ENCODE data around the gene NTM.

Gene NTM

DNA sequence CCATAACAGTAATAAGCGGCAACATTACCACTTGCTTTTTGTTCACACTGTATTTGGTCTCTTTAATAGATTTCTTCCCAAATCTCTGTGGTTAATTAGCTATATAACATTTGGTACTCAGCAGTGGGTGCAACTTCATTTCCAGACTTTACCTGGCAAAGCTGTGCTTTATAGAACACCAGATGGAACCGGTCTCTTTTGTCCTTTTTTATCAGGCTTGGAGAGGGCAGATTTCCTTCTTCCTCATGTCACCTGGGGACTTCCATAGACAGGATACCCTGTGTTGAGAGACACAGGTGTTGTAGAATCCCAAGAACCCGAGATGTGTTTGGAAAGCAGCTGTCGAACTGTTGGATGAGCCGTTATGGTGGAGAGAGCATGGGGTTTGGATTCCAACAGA, 393.7 kb downstream of the NTM start:
- H3K27ac ChIP-seq (ENCODE audit: low read length, poor library complexity, severe bottlenecking), result no peak overlapping the region
- WGBS, result 80% methylated on average over 4 of the region's 5 CpGs
- H3K36me3 ChIP-seq (ENCODE audit: control insufficient read depth in 1 of 2, insufficient read depth in 2 of 2, low read depth in 1 of 2, low read length in 2 of 2), result no peaks in the 10 kb centered on the region
- no peak overlapping the region for H3K14ac ChIP-seq (ENCODE audit: low read length in 2 of 2)
- H4K8ac ChIP-seq (ENCODE audit: low read length), result no peak overlapping the region
- H2BK15ac ChIP-seq (ENCODE audit: low read depth, poor library complexity, severe bottlenecking), result no peak overlapping the region
- H3K9ac ChIP-seq (ENCODE audit: low read length), result no peak overlapping the region
- DNase-seq, result no peak
- H3K4ac ChIP-seq (ENCODE audit: low read depth in 1 of 2, low read length in 2 of 2), result no peak overlapping the region
- H3K9me3 ChIP-seq (ENCODE audit: control insufficient read depth, low read length), result no peaks in the 10 kb centered on the region
- H2AK5ac ChIP-seq (ENCODE audit: low read length, severe bottlenecking), result no peak overlapping the region
- no peak overlapping the region for H3K18ac ChIP-seq (ENCODE audit: low read depth in 1 of 2, low read length in 2 of 2)
- H3K4me3 ChIP-seq (ENCODE audit: insufficient read depth in 1 of 2, low read depth in 1 of 2, low read length in 2 of 2), result no peak overlapping the region
- H3K4me2 ChIP-seq (ENCODE audit: low read length, poor library complexity, severe bottlenecking), result no peak overlapping the region
- H2BK5ac ChIP-seq (ENCODE audit: low read depth, low read length, poor library complexity, severe bottlenecking), result no peak overlapping the region
- H2AFZ ChIP-seq (ENCODE audit: low read depth, low read length), result no peak overlapping the region
- H4K91ac ChIP-seq (ENCODE audit: low read length), result no peak overlapping the region
- no peak overlapping the region for H3K23ac ChIP-seq (ENCODE audit: low read length in 2 of 2)
- no peaks in the 10 kb centered on the region for H3K4me1 ChIP-seq (ENCODE audit: control insufficient read depth, insufficient read depth, low read depth, low read length)
- peaks cover 0 to 17% of the 10 kb centered on the region in 2 experiments for H3K27me3 ChIP-seq (ENCODE audit: control insufficient read depth in 1 of 2, insufficient read depth in 1 of 2, low read length in 2 of 2)
- H2BK12ac ChIP-seq (ENCODE audit: low read length in 2 of 2), result no peak overlapping the region
- H3K79me1 ChIP-seq (replicated peaks; ENCODE audit: low read length, poor library complexity, severe bottlenecking), result no peaks in the 10 kb centered on the region
- H2BK120ac ChIP-seq (ENCODE audit: low read depth, low read length), result no peak overlapping the region

DNA sequence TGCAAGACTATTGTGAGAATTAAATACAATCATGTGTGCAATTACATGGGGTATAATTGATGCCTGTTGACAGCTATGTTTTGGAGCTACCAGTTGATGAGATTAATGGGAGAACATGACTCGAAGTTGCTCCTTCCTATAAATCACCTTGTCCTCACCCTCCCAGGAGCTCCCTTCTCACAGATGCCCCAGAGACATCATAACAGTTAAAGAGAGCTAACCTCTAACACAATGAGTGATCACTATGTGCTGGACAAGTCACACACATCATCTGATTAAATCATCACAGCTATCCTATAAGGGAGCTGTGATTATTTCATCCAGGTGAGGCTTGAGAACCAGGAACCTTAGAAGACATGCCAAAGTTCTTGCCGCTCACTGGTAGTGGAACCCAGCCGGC, 394.2 kb downstream of the NTM start:
- no peak for DNase-seq
- Histone ChIP-seq H3K4ac (ENCODE audit: low read depth in 1 of 2, low read length in 2 of 2) (no peak overlapping the region), H3K4me1 (ENCODE audit: control insufficient read depth, insufficient read depth, low read depth, low read length) (no peaks in the 10 kb centered on the region), H3K23ac (ENCODE audit: low read length in 2 of 2) (no peak overlapping the region), H2BK120ac (ENCODE audit: low read depth, low read length) (no peak overlapping the region), H3K9me3 (ENCODE audit: control insufficient read depth, low read length) (no peaks in the 10 kb centered on the region), H3K27me3 (ENCODE audit: control insufficient read depth in 1 of 2, insufficient read depth in 1 of 2, low read length in 2 of 2) (peaks cover 0 to 18% of the 10 kb centered on the region in 2 experiments), H4K91ac (ENCODE audit: low read length) (no peak overlapping the region), H3K4me2 (ENCODE audit: low read length, poor library complexity, severe bottlenecking) (no peak overlapping the region), H3K27ac (ENCODE audit: low read length, poor library complexity, severe bottlenecking) (no peak overlapping the region), H2AFZ (ENCODE audit: low read depth, low read length) (no peak overlapping the region), H3K18ac (ENCODE audit: low read depth in 1 of 2, low read length in 2 of 2) (no peak overlapping the region), H2BK12ac (ENCODE audit: low read length in 2 of 2) (no peak overlapping the region), H3K4me3 (ENCODE audit: insufficient read depth in 1 of 2, low read depth in 1 of 2, low read length in 2 of 2) (no peak overlapping the region), H2BK15ac (ENCODE audit: low read depth, poor library complexity, severe bottlenecking) (no peak overlapping the region), H3K9ac (ENCODE audit: low read length) (no peak overlapping the region), H3K79me1 (replicated peaks; ENCODE audit: low read length, poor library complexity, severe bottlenecking) (no peaks in the 10 kb centered on the region), H3K36me3 (ENCODE audit: control insufficient read depth in 1 of 2, insufficient read depth in 2 of 2, low read depth in 1 of 2, low read length in 2 of 2) (no peaks in the 10 kb centered on the region), H4K8ac (ENCODE audit: low read length) (no peak overlapping the region), H2BK5ac (ENCODE audit: low read depth, low read length, poor library complexity, severe bottlenecking) (no peak overlapping the region), H3K14ac (ENCODE audit: low read length in 2 of 2) (no peak overlapping the region), H2AK5ac (ENCODE audit: low read length, severe bottlenecking) (no peak overlapping the region)
- 88% methylated on average over 3 of the region's 3 CpGs for WGBS

DNA sequence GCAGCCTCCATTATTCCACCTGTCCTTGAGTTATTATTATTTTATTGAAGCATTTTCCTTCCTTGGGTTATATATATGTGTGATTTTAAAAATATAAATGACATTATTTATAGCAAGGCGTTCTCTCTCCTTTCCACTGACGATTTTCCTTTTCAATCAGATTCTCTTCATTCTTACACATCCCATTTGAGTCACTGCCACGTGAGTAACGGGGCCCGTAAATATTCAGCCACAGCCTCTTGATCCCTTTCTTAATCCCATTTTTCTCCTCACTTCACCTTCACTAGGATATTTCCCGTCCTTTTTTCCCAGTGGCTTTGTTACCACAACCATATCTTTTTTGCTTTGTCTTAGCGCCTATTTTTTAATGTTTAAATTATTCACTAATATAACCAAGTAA, 396.2 kb downstream of the NTM start:
- no peak overlapping the region for H2BK12ac ChIP-seq (ENCODE audit: low read length in 2 of 2)
- H3K9ac ChIP-seq (ENCODE audit: low read length), result no peak overlapping the region
- no peak overlapping the region for H2BK120ac ChIP-seq (ENCODE audit: low read depth, low read length)
- H3K27me3 ChIP-seq (ENCODE audit: control insufficient read depth in 1 of 2, insufficient read depth in 1 of 2, low read length in 2 of 2), result peaks cover 0 to 31% of the 10 kb centered on the region in 2 experiments
- no peak overlapping the region for H3K4me2 ChIP-seq (ENCODE audit: low read length, poor library complexity, severe bottlenecking)
- no peak overlapping the region for H2AK5ac ChIP-seq (ENCODE audit: low read length, severe bottlenecking)
- H2BK15ac ChIP-seq (ENCODE audit: low read depth, poor library complexity, severe bottlenecking), result no peak overlapping the region
- DNase-seq, result no peak
- WGBS, result 69% methylated on average over 6 of the region's 7 CpGs
- H3K18ac ChIP-seq (ENCODE audit: low read depth in 1 of 2, low read length in 2 of 2), result no peak overlapping the region
- no peak overlapping the region for H3K14ac ChIP-seq (ENCODE audit: low read length in 2 of 2)
- H3K4ac ChIP-seq (ENCODE audit: low read depth in 1 of 2, low read length in 2 of 2), result no peak overlapping the region
- H3K27ac ChIP-seq (ENCODE audit: low read length, poor library complexity, severe bottlenecking), result no peak overlapping the region
- no peaks in the 10 kb centered on the region for H3K36me3 ChIP-seq (ENCODE audit: control insufficient read depth in 1 of 2, insufficient read depth in 2 of 2, low read depth in 1 of 2, low read length in 2 of 2)
- no peaks in the 10 kb centered on the region for H3K79me1 ChIP-seq (replicated peaks; ENCODE audit: low read length, poor library complexity, severe bottlenecking)
- H3K4me3 ChIP-seq (ENCODE audit: insufficient read depth in 1 of 2, low read depth in 1 of 2, low read length in 2 of 2), result no peak overlapping the region
- H2AFZ ChIP-seq (ENCODE audit: low read depth, low read length), result no peak overlapping the region
- H3K23ac ChIP-seq (ENCODE audit: low read length in 2 of 2), result no peak overlapping the region
- no peaks in the 10 kb centered on the region for H3K9me3 ChIP-seq (ENCODE audit: control insufficient read depth, low read length)
- H3K4me1 ChIP-seq (ENCODE audit: control insufficient read depth, insufficient read depth, low read depth, low read length), result no peaks in the 10 kb centered on the region
- H4K8ac ChIP-seq (ENCODE audit: low read length), result no peak overlapping the region
- H2BK5ac ChIP-seq (ENCODE audit: low read depth, low read length, poor library complexity, severe bottlenecking), result no peak overlapping the region
- H4K91ac ChIP-seq (ENCODE audit: low read length), result no peak overlapping the region

DNA sequence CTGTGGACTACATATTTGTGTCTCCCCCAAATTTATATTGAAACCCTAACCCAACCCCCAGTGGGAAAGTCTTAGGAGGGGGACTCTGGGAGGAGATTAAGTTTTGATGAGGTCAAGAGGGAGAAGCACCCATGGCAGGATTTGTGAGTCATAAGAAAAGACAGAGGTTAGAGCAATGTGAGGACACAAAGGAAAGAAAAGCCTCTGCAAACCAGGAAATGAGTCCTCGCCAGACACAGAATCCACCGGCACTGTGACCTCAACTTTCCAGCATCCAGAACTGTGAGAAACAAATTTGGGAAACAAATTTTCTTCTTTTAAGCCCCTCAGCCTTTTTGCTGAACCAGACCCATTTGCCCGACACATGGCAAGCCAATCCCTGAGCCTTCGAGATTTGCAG, 397.0 kb downstream of the NTM start:
- 55% methylated on average over 4 of the region's 4 CpGs for WGBS
- Histone ChIP-seq H2AFZ (ENCODE audit: low read depth, low read length) (no peak overlapping the region), H4K8ac (ENCODE audit: low read length) (no peak overlapping the region), H3K4ac (ENCODE audit: low read depth in 1 of 2, low read length in 2 of 2) (no peak overlapping the region), H3K14ac (ENCODE audit: low read length in 2 of 2) (no peak overlapping the region), H2BK15ac (ENCODE audit: low read depth, poor library complexity, severe bottlenecking) (no peak overlapping the region), H3K4me3 (ENCODE audit: insufficient read depth in 1 of 2, low read depth in 1 of 2, low read length in 2 of 2) (no peak overlapping the region), H2AK5ac (ENCODE audit: low read length, severe bottlenecking) (no peak overlapping the region), H2BK120ac (ENCODE audit: low read depth, low read length) (no peak overlapping the region), H4K91ac (ENCODE audit: low read length) (no peak overlapping the region), H3K9me3 (ENCODE audit: control insufficient read depth, low read length) (no peaks in the 10 kb centered on the region), H3K4me2 (ENCODE audit: low read length, poor library complexity, severe bottlenecking) (no peak overlapping the region), H3K18ac (ENCODE audit: low read depth in 1 of 2, low read length in 2 of 2) (no peak overlapping the region), H3K4me1 (ENCODE audit: control insufficient read depth, insufficient read depth, low read depth, low read length) (no peaks in the 10 kb centered on the region), H3K27ac (ENCODE audit: low read length, poor library complexity, severe bottlenecking) (no peak overlapping the region), H3K27me3 (ENCODE audit: control insufficient read depth in 1 of 2, insufficient read depth in 1 of 2, low read length in 2 of 2) (peaks cover 0 to 31% of the 10 kb centered on the region in 2 experiments), H3K9ac (ENCODE audit: low read length) (no peak overlapping the region), H3K79me1 (replicated peaks; ENCODE audit: low read length, poor library complexity, severe bottlenecking) (no peaks in the 10 kb centered on the region), H3K36me3 (ENCODE audit: control insufficient read depth in 1 of 2, insufficient read depth in 2 of 2, low read depth in 1 of 2, low read length in 2 of 2) (no peaks in the 10 kb centered on the region), H3K23ac (ENCODE audit: low read length in 2 of 2) (no peak overlapping the region), H2BK5ac (ENCODE audit: low read depth, low read length, poor library complexity, severe bottlenecking) (no peak overlapping the region), H2BK12ac (ENCODE audit: low read length in 2 of 2) (no peak overlapping the region)
- peak; percentile 46 for DNase-seq

Measured in mesenchymal stem cell (in vitro differentiated cells and primary cell).